Measurements from ENCODE around the gene BRAF.
A peak's percentile ranks its signal among the peaks of the same experiment; 100 is the strongest.
"Not testable (repeated sequence)": the region's sequence is repeated elsewhere in the genome, so short reads cannot be mapped to it uniquely, and the experiment has no call there.

BRAF gene

GRCh38 chr7:140873434-140873833, 51.3 kb downstream of the BRAF start:
- no peak for DNase-seq

- no peak for DNase-seq
Measured at GRCh38 chr7:140870003-140870402, 54.7 kb downstream of the BRAF start.

GRCh38 chr7:140869430-140869829, 55.3 kb downstream of the BRAF start:
- DNase-seq, result no peak

- no peak for DNase-seq
Measured at GRCh38 chr7:140867467-140868462, 57.0 kb downstream of the BRAF start.

GRCh38 chr7:140866926-140867325, 57.8 kb downstream of the BRAF start:
- no peak for DNase-seq

GRCh38 chr7:140864732-140865131, 60.0 kb downstream of the BRAF start:
- no peak for DNase-seq

- no peak for DNase-seq
Measured at GRCh38 chr7:140863867-140864266, 60.9 kb downstream of the BRAF start.

GRCh38 chr7:140863184-140863583, 61.5 kb downstream of the BRAF start:
- DNase-seq, result no peak

GRCh38 chr7:140857048-140857447, 67.7 kb downstream of the BRAF start:
- DNase-seq, result no peak

- no peak for DNase-seq
Measured at GRCh38 chr7:140841166-140841715, 83.5 kb downstream of the BRAF start.

GRCh38 chr7:140831724-140832123, 93.0 kb downstream of the BRAF start:
- no peak for DNase-seq

- no peak for DNase-seq
Measured at GRCh38 chr7:140829720-140830119, 95.0 kb downstream of the BRAF start.

GRCh38 chr7:140828741-140829140, 96.0 kb downstream of the BRAF start:
- DNase-seq, result no peak

GRCh38 chr7:140817383-140817782, 107.3 kb downstream of the BRAF start:
- not testable (repeated sequence) for DNase-seq

GRCh38 chr7:140810830-140811556, 113.7 kb downstream of the BRAF start:
- DNase-seq, result peak; percentile 61

- DNase-seq, result no peak
Measured at GRCh38 chr7:140810385-140810784, 114.3 kb downstream of the BRAF start.

- no peak for DNase-seq
Measured at GRCh38 chr7:140778975-140779374, 145.8 kb downstream of the BRAF start.

- DNase-seq, result no peak
Measured at GRCh38 chr7:140778568-140778967, 146.2 kb downstream of the BRAF start.

GRCh38 chr7:140774371-140774770, 150.4 kb downstream of the BRAF start:
- no peak for DNase-seq

GRCh38 chr7:140773104-140773503, 151.6 kb downstream of the BRAF start:
- DNase-seq, result no peak

GRCh38 chr7:140771826-140772225, 152.9 kb downstream of the BRAF start:
- DNase-seq, result no peak

- no peak for DNase-seq
Measured at GRCh38 chr7:140769852-140770251, 154.9 kb downstream of the BRAF start.

- no peak for DNase-seq
Measured at GRCh38 chr7:140767418-140767817, 157.3 kb downstream of the BRAF start.

GRCh38 chr7:140765441-140765840, 159.3 kb downstream of the BRAF start:
- not testable (repeated sequence) for DNase-seq

Data from inflammatory macrophage treated with lipopolysaccharide for 4 hours (primary cell).